IMR-90 (cell line): Measurements from ENCODE around the gene CXCR3. TPM values are rescaled to one million over a fixed set of nuclear protein-coding genes. Genes with fewer than 3 reads are reported as not detected.
"Not testable (repeated sequence)": the region's sequence is repeated elsewhere in the genome, so short reads cannot be mapped to it uniquely, and the experiment has no call there.

ENCODE experiments used
- ATAC-seq: fragments of 200-7000 bp; cut with Tn5 transposase; 2 replicates; pipeline ENCODE4 v1.9.1; 2020; ENCODE audit warnings: low read depth, mild to moderate bottlenecking, moderate library complexity
- BruUV-seq: library from RNA; stranded (reverse); fragments of 400-500 nt; replicated peaks from 2 replicates; lab custom pipeline; 2021; lab: Mats Ljungman, UMichigan
- CTCF ChIA-PET: fragments of 300-600 bp; formaldehyde crosslinking; extraction: SDS; loops from one replicate; lab custom pipeline; 2021; ENCODE audit warnings: antibody characterized with exemption; lab: Yijun Ruan, JAX
- POLR2A ChIA-PET: fragments of 300-600 bp; sonication (Branson Sonifier 250); formaldehyde crosslinking; loops from one replicate; lab custom pipeline; 2022; ENCODE audit warnings: antibody characterized with exemption; ENCODE audit not compliant: unreplicated experiment; lab: Charles Lee
- DNase-seq: peaks from one replicate; pipeline ENCODE4 v3.0.0; 2013
- H2AFZ ChIP-seq: replicated peaks from 2 replicates; pipeline ENCODE3; 2013; ENCODE audit warnings: low read length, mild to moderate bottlenecking; ENCODE audit not compliant: poor library complexity
- H2AK5ac ChIP-seq: 2 replicates; pipeline ENCODE4 v1.6.1; 2013; ENCODE audit warnings: low read depth, low read length, inconsistent platforms
- H2AK9ac ChIP-seq: replicated peaks from 2 replicates; pipeline ENCODE3; 2013; ENCODE audit warnings: mild to moderate bottlenecking, low read depth, low read length, moderate library complexity; ENCODE audit not compliant: poor library complexity
- H2BK120ac ChIP-seq: 2 replicates; pipeline ENCODE4 v1.6.1; 2013; ENCODE audit warnings: low read depth, low read length, inconsistent platforms
- H2BK15ac ChIP-seq: 3 replicates; pipeline ENCODE4 v1.6.1; 2013; ENCODE audit warnings: low read depth, low read length, inconsistent platforms
- H2BK20ac ChIP-seq: 2 replicates; pipeline ENCODE4 v1.6.1; 2013; ENCODE audit warnings: low read depth, mild to moderate bottlenecking, inconsistent platforms, low read length, moderate library complexity
- H2BK5ac ChIP-seq: 2 replicates; pipeline ENCODE4 v1.6.1; 2013; ENCODE audit warnings: mild to moderate bottlenecking, low read depth, low read length, inconsistent platforms; ENCODE audit not compliant: poor library complexity, severe bottlenecking
- H3K14ac ChIP-seq: replicated peaks from 2 replicates; pipeline ENCODE4 v1.6.1; 2013; ENCODE audit warnings: low read depth, low read length, inconsistent platforms
- H3K18ac ChIP-seq: 2 replicates; pipeline ENCODE4 v1.6.1; 2013; ENCODE audit warnings: low read depth, low read length, control low read depth
- H3K23ac ChIP-seq: 2 replicates; pipeline ENCODE4 v1.6.1; 2013; ENCODE audit warnings: low read depth, low read length, inconsistent platforms
- H3K27ac ChIP-seq: 2 replicates; pipeline ENCODE4 v1.5.1; 2013; ENCODE audit warnings: mild to moderate bottlenecking, control low read depth, low read length; ENCODE audit not compliant: insufficient read depth
- H3K27me3 ChIP-seq: 2 replicates; pipeline ENCODE4 v1.6.1; 2013; ENCODE audit warnings: low read length; ENCODE audit not compliant: control insufficient read depth, insufficient read depth
- H3K36me3 ChIP-seq: 2 replicates; pipeline ENCODE4 v1.6.1; 2013; ENCODE audit warnings: low read length, mixed read lengths; ENCODE audit not compliant: control insufficient read depth, insufficient read depth
- H3K4ac ChIP-seq: 2 replicates; pipeline ENCODE4 v1.6.1; 2013; ENCODE audit warnings: low read depth, low read length, inconsistent platforms
- H3K4me1 ChIP-seq: 2 replicates; pipeline ENCODE4 v1.6.1; 2013; ENCODE audit warnings: low read length, mixed read lengths; ENCODE audit not compliant: control insufficient read depth, insufficient read depth
- H3K4me2 ChIP-seq: 2 replicates; pipeline ENCODE4 v1.6.1; 2013; ENCODE audit warnings: low read depth, mild to moderate bottlenecking, control low read depth, low read length, moderate library complexity
- H3K4me3 ChIP-seq: 2 replicates; pipeline ENCODE4 v1.5.1; 2013; ENCODE audit warnings: low read depth, mild to moderate bottlenecking, control low read depth, low read length, moderate library complexity; ENCODE audit not compliant: insufficient read depth
- H3K56ac ChIP-seq: 2 replicates; pipeline ENCODE4 v1.6.1; 2013; ENCODE audit warnings: low read length, inconsistent platforms; ENCODE audit not compliant: insufficient read depth; ENCODE audit errors: extremely low read depth
- H3K79me1 ChIP-seq, 2 experiments: 2 replicates each; pipeline ENCODE4 v1.6.1; 2013; ENCODE audit warnings: low read length in 2 of 2, inconsistent platforms in 1 of 2, low read depth in 1 of 2
- H3K9ac ChIP-seq: 2 replicates; pipeline ENCODE4 v1.6.1; 2013; ENCODE audit warnings: low read depth, low read length, control low read depth
- H3K9me1 ChIP-seq: 2 replicates; pipeline ENCODE4 v1.6.1; 2013; ENCODE audit warnings: low read length, inconsistent platforms; ENCODE audit not compliant: insufficient read depth
- H3K9me3 ChIP-seq: 2 replicates; pipeline ENCODE4 v1.6.1; 2013; ENCODE audit warnings: low read length; ENCODE audit not compliant: control insufficient read depth, insufficient read depth
- H4K20me1 ChIP-seq: 2 replicates; pipeline ENCODE4 v1.6.1; 2013; ENCODE audit warnings: low read length, inconsistent platforms; ENCODE audit not compliant: insufficient read depth
- H4K5ac ChIP-seq: 2 replicates; pipeline ENCODE4 v1.6.1; 2013; ENCODE audit warnings: mild to moderate bottlenecking, low read depth, low read length, control low read depth
- H4K8ac ChIP-seq, 2 experiments: 2 replicates each; pipeline ENCODE4 v1.6.1; 2013; ENCODE audit warnings: low read depth in 2 of 2, low read length in 2 of 2, control low read depth in 1 of 2, inconsistent platforms in 1 of 2
- H4K91ac ChIP-seq: 2 replicates; pipeline ENCODE4 v1.6.1; 2013; ENCODE audit warnings: low read depth, low read length, inconsistent platforms; ENCODE audit not compliant: insufficient read depth
- WGBS, 2 experiments: methylation state at CpG; one replicate each; pipeline versions ENCODE4 v1.1.5 to v1.1.7; 2013; ENCODE audit warnings: missing lambda C conversion rate in 2 of 2; ENCODE audit not compliant: insufficient read length in 1 of 2; ENCODE audit errors: extremely low coverage in 2 of 2; 5-methylcytosine and 5-hydroxymethylcytosine counted together
- dilution Hi-C: fragments of 300-500 bp; cut with HindIII; formaldehyde crosslinking; loops from one replicate; pipeline ENCODE4 v1.14.3; 2018; ENCODE audit warnings: low sequenced_read_pairs; ENCODE audit not compliant: unreplicated experiment
- in situ Hi-C: fragments of 300-500 bp; cut with MboI; formaldehyde crosslinking; loops from 3 replicates; pipeline ENCODE4 v1.14.3; 2019; ENCODE audit warnings: low sequenced_read_pairs, inconsistent platforms, mixed read lengths
- intact Hi-C: fragments of 100-400 bp; cut with micrococcal nuclease; formaldehyde crosslinking; loops from 2 replicates; pipeline ENCODE4 v1.10.0; 2022
- polyA plus RNA-seq, 3 experiments: library from polyadenylated mRNA; depleted of rRNA; stranded (reverse); fragments of >200 nt; gene quantifications; 2 replicates each; pipeline ENCODE4 v1.2.3, GENCODE V29; 2012; ENCODE audit warnings: low replicate concordance in 1 of 3
- total RNA-seq: library from RNA; depleted of rRNA; stranded (reverse); fragments of >200 nt; gene quantifications from 2 replicates; pipeline ENCODE4 v1.2.3, GENCODE V29; 2012

Gene CXCR3
- total and polyA plus RNA-seq, 2 of the 4 experiments (the other 2 are of a cell fraction) = not detected

- no CpG with 5 or more reads among the region's 6 CpGs for WGBS, 2 experiments
- H2BK5ac ChIP-seq, intact Hi-C loops, ATAC-seq, H3K4me3 ChIP-seq, dilution Hi-C loops, H3K9me1 ChIP-seq, CTCF ChIA-PET, H3K36me3 ChIP-seq, H3K14ac ChIP-seq, H2AK5ac ChIP-seq, H3K9me3 ChIP-seq, H3K4me1 ChIP-seq, DNase-seq, H3K27ac ChIP-seq, H2BK20ac ChIP-seq, H2AFZ ChIP-seq, H4K8ac ChIP-seq, H4K20me1 ChIP-seq, H3K56ac ChIP-seq, H3K27me3 ChIP-seq, BruUV-seq, H2BK15ac ChIP-seq, H4K91ac ChIP-seq, H2BK120ac ChIP-seq, POLR2A ChIA-PET, H3K9ac ChIP-seq, H3K4ac ChIP-seq, H3K23ac ChIP-seq, H3K79me1 ChIP-seq, H2AK9ac ChIP-seq, H3K18ac ChIP-seq, H4K5ac ChIP-seq, H3K4me2 ChIP-seq: not testable (repeated sequence)
- in situ Hi-C loops = loop anchor here (25.0 kb wide), 1 partner anchor 882 kb away; no protein-coding TSS in a partner anchor
These were observed 26.1 kb upstream of the CXCR3 start for GRCh38 chrX:71644406-71644805.
